Transverse colon (tissue), 4 donors: ENCODE data around the gene METTL14. TPM values are rescaled to one million over a fixed set of nuclear protein-coding genes. Genes with fewer than 3 reads are reported as not detected.
A peak's percentile ranks its signal among the peaks of the same experiment; 100 is the strongest.

Experiments used
- DNase-seq: peaks from one replicate; pipeline ENCODE4 v3.0.0-alpha.2; 2019
- H3K27ac ChIP-seq, 4 donors: fragments of 200-600 bp; sonication (generic); 2 replicates each; pipeline ENCODE4 v1.5.1; 2016 to 2018; ENCODE audit warnings: inconsistent platforms in 4 of 4
- H3K27me3 ChIP-seq: fragments of 200-600 bp; sonication (generic); 2 replicates; pipeline ENCODE4 v1.5.1; 2017; ENCODE audit warnings: inconsistent platforms
- H3K36me3 ChIP-seq, 4 donors: fragments of 200-600 bp; sonication (generic); 2 replicates each; pipeline ENCODE4 v1.5.1; 2017 to 2019; ENCODE audit warnings: inconsistent platforms in 4 of 4
- H3K4me1 ChIP-seq, 4 donors: fragments of 200-600 bp; sonication (generic); 2 replicates each; pipeline ENCODE4 v1.5.1; 2017 to 2020; ENCODE audit warnings: inconsistent platforms in 4 of 4
- H3K4me3 ChIP-seq, 4 donors: fragments of 200-600 bp; sonication (generic); 1 replicate in 1 of 4; 2 replicates in 3 of 4; pipeline versions ENCODE4 v1.5.1 to v1.6.1; 2017 to 2019; ENCODE audit warnings: inconsistent platforms in 4 of 4
- H3K9me3 ChIP-seq, 2 donors: fragments of 200-600 bp; sonication (generic); 2 replicates each; pipeline ENCODE4 v1.5.1; 2017 to 2019; ENCODE audit warnings: inconsistent platforms in 2 of 2
- EP300 ChIP-seq: sonication (generic); formaldehyde crosslinking; IDR thresholded peaks from one replicate; pipeline ENCODE4 v1.6.1; 2017; ENCODE audit warnings: antibody characterized with exemption, low read depth
- POLR2A ChIP-seq: fragments of 450-650 bp; IDR thresholded peaks from one replicate; pipeline ENCODE4 v1.6.1; 2016; ENCODE audit warnings: antibody characterized with exemption, mild to moderate bottlenecking, moderate library complexity
- POLR2AphosphoS5 ChIP-seq, 3 donors: sonication (generic); formaldehyde crosslinking; IDR thresholded peaks; one replicate each; pipeline ENCODE4 v1.6.1; 2016; ENCODE audit warnings: antibody characterized with exemption in 3 of 3
- WGBS, 2 donors: methylation state at CpG; one replicate each; pipeline ENCODE4 v1.1.5; 2018; ENCODE audit warnings: low coverage in 1 of 2; 5-methylcytosine and 5-hydroxymethylcytosine counted together
- in situ Hi-C, 4 donors: fragments of 200-750 bp; cut with MboI; loops; one replicate each; pipeline versions ENCODE4 v1.15.0 to v1.15.1; 2017; ENCODE audit warnings: low sequenced_read_pairs in 3 of 4, low pct_ligation_motif_present in 1 of 4, low pct_unique_long_range_greater_than_20kb in 1 of 4
- intact Hi-C: fragments of 100-400 bp; cut with DNase I; formaldehyde crosslinking; loops from one replicate; pipeline ENCODE4 v1.15.1; 2023; ENCODE audit warnings: low total_unique reads
- total RNA-seq, 4 donors: library from RNA; depleted of rRNA; stranded (reverse); fragments of >200 nt; gene quantifications; one replicate each; pipeline ENCODE4 v1.1.0, GENCODE V29; 2016
- TF ChIP-seq, protein P1 (sequence below), 5 experiments: fragments of 200-600 bp in 3 of 5; fragments of 450-650 bp in 2 of 5; sonication (generic) in 3 of 5; IDR thresholded peaks; 1 replicate in 2 of 5; 2 replicates in 3 of 5; pipeline ENCODE4 v1.5.1; 2016 to 2017; ENCODE audit warnings: antibody characterized with exemption in 5 of 5, inconsistent platforms in 3 of 5, mild to moderate bottlenecking in 2 of 5, moderate library complexity in 1 of 5

METTL14 gene
- total RNA-seq, 4 donors from 2014 or later: 9.8 to 43.0 (median 27.6) TPM

- DNase-seq: no peak
- 84 to 91% methylated on average over 7 of the region's 7 CpGs for WGBS, 2 donors
- Histone ChIP-seq H3K36me3 (peaks cover 0 to 27% (median 0%) of the 10 kb centered on the region in 4 donors), H3K4me1 (no peaks in the 10 kb centered on the region), H3K27ac (no peak overlapping the region), H3K4me3 (no peak overlapping the region), H3K27me3 (no peaks in the 10 kb centered on the region), H3K9me3 (no peaks in the 10 kb centered on the region)
- in situ Hi-C loops: loop anchor here in 1 of 4 donors (25.0 kb wide), 1 partner anchor 553 kb away; no protein-coding TSS in a partner anchor
- intact Hi-C loops: no loop called here
- TF ChIP-seq EP300 (no peak), POLR2A (no peak), POLR2AphosphoS5 (IDR thresholded peaks at IDR 0.05) (no peak)
- TF ChIP-seq, protein P1, sequence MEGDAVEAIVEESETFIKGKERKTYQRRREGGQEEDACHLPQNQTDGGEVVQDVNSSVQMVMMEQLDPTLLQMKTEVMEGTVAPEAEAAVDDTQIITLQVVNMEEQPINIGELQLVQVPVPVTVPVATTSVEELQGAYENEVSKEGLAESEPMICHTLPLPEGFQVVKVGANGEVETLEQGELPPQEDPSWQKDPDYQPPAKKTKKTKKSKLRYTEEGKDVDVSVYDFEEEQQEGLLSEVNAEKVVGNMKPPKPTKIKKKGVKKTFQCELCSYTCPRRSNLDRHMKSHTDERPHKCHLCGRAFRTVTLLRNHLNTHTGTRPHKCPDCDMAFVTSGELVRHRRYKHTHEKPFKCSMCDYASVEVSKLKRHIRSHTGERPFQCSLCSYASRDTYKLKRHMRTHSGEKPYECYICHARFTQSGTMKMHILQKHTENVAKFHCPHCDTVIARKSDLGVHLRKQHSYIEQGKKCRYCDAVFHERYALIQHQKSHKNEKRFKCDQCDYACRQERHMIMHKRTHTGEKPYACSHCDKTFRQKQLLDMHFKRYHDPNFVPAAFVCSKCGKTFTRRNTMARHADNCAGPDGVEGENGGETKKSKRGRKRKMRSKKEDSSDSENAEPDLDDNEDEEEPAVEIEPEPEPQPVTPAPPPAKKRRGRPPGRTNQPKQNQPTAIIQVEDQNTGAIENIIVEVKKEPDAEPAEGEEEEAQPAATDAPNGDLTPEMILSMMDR (IDR thresholded peaks at IDR 0.05): no peak
Measured at GRCh38 chr4:118734491-118735205, 49.5 kb downstream of the METTL14 start.

DNA sequence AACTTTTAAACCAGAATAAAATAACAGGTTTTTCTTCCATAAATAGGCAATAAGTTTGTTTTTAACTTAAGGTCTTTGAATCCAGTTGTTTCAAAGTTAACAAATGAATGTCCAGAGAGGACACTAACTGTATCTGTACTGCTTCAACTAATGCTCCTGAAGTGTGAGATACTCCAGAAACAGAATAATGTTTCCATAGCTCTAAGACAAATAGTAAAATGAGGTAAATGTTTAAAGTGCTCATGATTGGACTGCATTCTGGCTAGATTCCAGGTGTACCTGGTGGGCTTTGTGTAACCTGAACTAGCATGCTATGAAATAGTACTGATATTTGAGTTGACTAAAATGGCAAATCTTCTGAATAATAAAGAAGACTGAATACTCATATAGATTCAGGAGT, 51.7 kb downstream of the METTL14 start:
- Histone ChIP-seq H3K27me3 (no peaks in the 10 kb centered on the region), H3K4me1 (peaks cover 0 to 6% (median 0%) of the 10 kb centered on the region in 4 donors), H3K4me3 (no peak overlapping the region), H3K36me3 (peaks cover 0 to 15% (median 0%) of the 10 kb centered on the region in 4 donors), H3K9me3 (no peaks in the 10 kb centered on the region), H3K27ac (no peak overlapping the region)
- TF ChIP-seq, protein P1 (IDR thresholded peaks at IDR 0.05): no peak
- TF ChIP-seq EP300 (no peak), POLR2A (no peak), POLR2AphosphoS5 (IDR thresholded peaks at IDR 0.05) (no peak)
- intact Hi-C loops (no loop called here), in situ Hi-C loops (loop anchor here in 1 of 4 donors (25.0 kb wide), 1 partner anchor 550 kb away; no protein-coding TSS in a partner anchor)
- DNase-seq: no peak

- intact Hi-C loops (no loop called here), in situ Hi-C loops (loop anchor here in 1 of 4 donors (25.0 kb wide), 1 partner anchor 549 kb away; no protein-coding TSS in a partner anchor)
- TF ChIP-seq POLR2AphosphoS5 (IDR thresholded peaks at IDR 0.05) (no peak), POLR2A (no peak), EP300 (no peak)
- TF ChIP-seq, protein P1 (IDR thresholded peaks at IDR 0.05): no peak
- H3K27me3 ChIP-seq: no peaks in the 10 kb centered on the region
- H3K4me1 ChIP-seq: peaks cover 0 to 6% (median 0%) of the 10 kb centered on the region in 4 donors
- H3K4me3 ChIP-seq: no peak overlapping the region
- WGBS, 2 donors: 79 to 85% methylated on average over 3 of the region's 3 CpGs
- H3K9me3 ChIP-seq: no peaks in the 10 kb centered on the region
- H3K36me3 ChIP-seq: peaks cover 0 to 15% (median 0%) of the 10 kb centered on the region in 4 donors
- no peak for DNase-seq
- peak overlapping the region in 3 of 4 donors; percentile 11 to 68 (median 38) for H3K27ac ChIP-seq
Measured at GRCh38 chr4:118738090-118738489, 52.9 kb downstream of the METTL14 start.

GRCh38 chr4:118739022-118739713, 54.0 kb downstream of the METTL14 start:
- Histone ChIP-seq H3K9me3 (no peaks in the 10 kb centered on the region), H3K27ac (peak overlapping the region; percentile 11 to 75 (median 64)), H3K36me3 (peaks cover 0 to 20% (median 0%) of the 10 kb centered on the region in 4 donors), H3K4me1 (peaks cover 0 to 6% (median 0%) of the 10 kb centered on the region in 4 donors), H3K27me3 (no peaks in the 10 kb centered on the region), H3K4me3 (no peak overlapping the region)
- no peak for DNase-seq
- in situ Hi-C loops (loop anchor here in 1 of 4 donors (25.0 kb wide), 1 partner anchor 548 kb away; no protein-coding TSS in a partner anchor), intact Hi-C loops (no loop called here)
- 76 to 83% methylated on average over 2 of the region's 2 CpGs for WGBS, 2 donors
- TF ChIP-seq POLR2AphosphoS5 (IDR thresholded peaks at IDR 0.05) (no peak), POLR2A (no peak)
- TF ChIP-seq, protein P1 (IDR thresholded peaks at IDR 0.05): no peak
